GM12891 (cell line): ENCODE measurements around the gene PORCN.

Experiments
- POLR2AphosphoS5 ChIP-seq: IDR thresholded peaks from 2 replicates; pipeline ENCODE4 v1.6.1; 2011; ENCODE audit warnings: low read depth, low read length, control low read depth
- TAF1 ChIP-seq: IDR thresholded peaks from 2 replicates; pipeline ENCODE4 v1.6.1; 2011; ENCODE audit warnings: low read depth, low read length, control low read depth

GRCh38 chrX:48497871-48498270, 10.9 kb upstream of the PORCN start:
- TF ChIP-seq POLR2AphosphoS5: no peak
- TF ChIP-seq TAF1: no peak
